ENCODE results near the gene PPM1L.

The PPM1L gene

GRCh38 chr3:160842021-160843005, 86.3 kb downstream of the PPM1L start:
- in situ Hi-C loops (cut with MboI; ENCODE audit: low sequenced_read_pairs) = no loop called here

DNA sequence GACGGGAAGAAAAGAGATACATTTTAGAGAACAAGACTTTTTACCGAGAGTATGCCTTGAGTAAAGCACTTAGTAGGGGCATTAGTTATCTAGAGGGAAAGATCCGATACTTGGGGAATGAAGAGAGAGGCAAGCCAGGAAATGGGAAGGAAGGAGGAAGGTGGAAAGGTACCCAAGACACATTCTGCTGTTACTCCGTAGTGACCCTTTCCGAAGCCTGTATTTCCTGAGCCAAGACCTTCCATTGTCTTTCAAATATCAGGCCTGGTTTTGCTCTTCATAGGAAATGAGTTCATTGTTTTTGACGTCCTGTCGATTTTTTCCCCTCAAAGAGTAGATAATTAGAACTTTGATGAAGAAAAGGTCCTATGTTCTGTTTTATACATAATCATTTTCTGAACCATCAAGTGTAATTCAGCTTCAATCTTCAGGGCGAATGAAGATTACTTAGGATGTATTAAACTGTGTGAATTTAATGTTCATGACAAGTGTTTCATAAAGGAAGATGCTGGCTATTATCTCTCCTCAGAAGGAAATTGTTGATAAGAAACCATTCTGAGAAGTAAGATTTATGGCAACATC, 95.7 kb downstream of the PPM1L start:
- in situ Hi-C loops (cut with MboI; ENCODE audit: low sequenced_read_pairs) = no loop called here

- in situ Hi-C loops (cut with MboI; ENCODE audit: low sequenced_read_pairs) = no loop called here
These were observed 96.8 kb downstream of the PPM1L start for GRCh38 chr3:160852856-160853255.

DNA sequence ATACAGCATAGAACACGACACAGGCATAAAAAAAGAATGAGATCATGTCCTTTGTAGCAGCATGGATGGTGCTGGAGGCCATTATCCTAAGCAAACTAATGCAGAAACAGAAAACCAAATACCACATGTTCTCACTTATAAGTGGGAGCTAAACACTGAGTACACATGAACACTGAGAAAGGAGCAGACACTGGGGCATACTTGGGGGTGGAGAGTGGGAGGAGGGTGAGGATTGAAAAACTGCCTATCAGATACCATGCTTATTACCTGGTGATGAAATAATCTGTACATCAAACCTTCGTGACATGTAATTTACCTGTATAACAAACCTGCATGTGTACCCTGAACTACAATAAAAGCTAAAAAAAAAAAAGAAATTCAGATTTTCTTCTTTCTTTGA, 100.4 kb downstream of the PPM1L start:
- in situ Hi-C loops (cut with MboI; ENCODE audit: low sequenced_read_pairs) = no loop called here

GRCh38 chr3:160857476-160858119, 101.6 kb downstream of the PPM1L start:
- in situ Hi-C loops (cut with MboI; ENCODE audit: low sequenced_read_pairs) = no loop called here

- in situ Hi-C loops (cut with MboI; ENCODE audit: low sequenced_read_pairs) = no loop called here
These were observed 104.3 kb downstream of the PPM1L start for GRCh38 chr3:160860346-160860745.

- in situ Hi-C loops (cut with MboI; ENCODE audit: low sequenced_read_pairs) = no loop called here
These were observed 113.8 kb downstream of the PPM1L start for GRCh38 chr3:160869825-160870224.

GRCh38 chr3:160870327-160870726, 114.3 kb downstream of the PPM1L start:
- in situ Hi-C loops (cut with MboI; ENCODE audit: low sequenced_read_pairs) = no loop called here

DNA sequence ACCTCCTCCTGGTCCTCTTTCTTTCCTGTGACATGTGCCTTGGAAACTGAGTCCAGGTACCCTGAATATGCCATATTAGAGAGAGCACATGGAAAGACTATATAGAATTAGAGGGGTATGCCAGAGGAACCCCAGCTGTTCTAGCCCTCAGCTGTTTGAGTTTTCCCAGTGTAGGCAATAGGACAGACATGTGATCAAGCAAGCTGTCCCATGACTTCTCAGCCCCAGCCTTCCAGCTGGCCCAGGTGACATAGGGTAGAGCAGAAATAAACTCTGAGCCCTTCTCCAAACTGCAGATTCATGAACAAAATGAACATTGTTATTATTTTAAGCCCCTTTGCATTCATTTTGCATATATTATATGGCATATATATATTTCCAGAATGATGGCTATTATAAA, 118.7 kb downstream of the PPM1L start:
- in situ Hi-C loops (cut with MboI; ENCODE audit: low sequenced_read_pairs) = no loop called here

- in situ Hi-C loops (cut with MboI; ENCODE audit: low sequenced_read_pairs) = no loop called here
These were observed 120.6 kb downstream of the PPM1L start for GRCh38 chr3:160876643-160877042.

DNA sequence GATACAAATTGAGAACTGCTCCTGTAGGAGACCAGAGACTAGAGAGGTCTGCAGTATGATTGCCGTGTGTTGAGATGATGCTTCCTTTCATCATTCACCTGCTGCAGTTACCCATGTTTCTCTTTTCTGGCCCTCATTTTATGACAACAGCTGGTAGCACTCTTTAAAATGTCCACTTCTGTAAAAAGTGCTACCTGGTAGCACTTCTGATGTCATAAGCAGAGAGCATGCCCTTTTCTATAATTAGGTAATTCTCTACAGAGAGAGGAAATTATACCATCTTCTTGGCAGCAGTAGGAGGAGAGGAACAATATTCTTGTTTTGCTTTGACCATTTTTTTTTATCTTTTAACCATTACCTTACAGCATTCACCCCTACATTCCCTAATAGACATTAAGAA, 123.8 kb downstream of the PPM1L start:
- in situ Hi-C loops (cut with MboI; ENCODE audit: low sequenced_read_pairs) = no loop called here

- in situ Hi-C loops (cut with MboI; ENCODE audit: low sequenced_read_pairs) = no loop called here
These were observed 127.3 kb downstream of the PPM1L start for GRCh38 chr3:160883373-160883772.

- in situ Hi-C loops (cut with MboI; ENCODE audit: low sequenced_read_pairs) = no loop called here
These were observed 129.8 kb downstream of the PPM1L start for GRCh38 chr3:160885791-160886286.

GRCh38 chr3:160886421-160886820, 130.4 kb downstream of the PPM1L start:
- in situ Hi-C loops (cut with MboI; ENCODE audit: low sequenced_read_pairs) = no loop called here

DNA sequence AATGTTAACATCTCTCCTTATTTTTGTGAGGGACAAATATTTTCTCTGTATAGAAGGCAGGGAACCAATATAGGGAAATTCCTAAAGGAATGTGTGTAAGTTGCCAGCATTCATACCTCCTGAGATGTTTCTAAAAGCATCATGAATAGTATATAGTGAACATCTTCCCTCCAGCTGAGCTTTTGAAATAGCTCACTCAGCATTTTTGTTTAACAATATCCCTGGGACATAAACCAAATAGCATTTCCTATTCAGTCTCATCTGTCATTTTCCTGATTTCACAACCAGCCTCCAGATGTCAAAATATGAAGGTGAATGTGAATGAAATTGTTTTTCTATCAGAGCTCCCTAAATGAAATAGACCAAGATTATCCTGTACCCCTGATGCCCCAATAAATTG, 137.2 kb downstream of the PPM1L start:
- in situ Hi-C loops (cut with MboI; ENCODE audit: low sequenced_read_pairs) = no loop called here

DNA sequence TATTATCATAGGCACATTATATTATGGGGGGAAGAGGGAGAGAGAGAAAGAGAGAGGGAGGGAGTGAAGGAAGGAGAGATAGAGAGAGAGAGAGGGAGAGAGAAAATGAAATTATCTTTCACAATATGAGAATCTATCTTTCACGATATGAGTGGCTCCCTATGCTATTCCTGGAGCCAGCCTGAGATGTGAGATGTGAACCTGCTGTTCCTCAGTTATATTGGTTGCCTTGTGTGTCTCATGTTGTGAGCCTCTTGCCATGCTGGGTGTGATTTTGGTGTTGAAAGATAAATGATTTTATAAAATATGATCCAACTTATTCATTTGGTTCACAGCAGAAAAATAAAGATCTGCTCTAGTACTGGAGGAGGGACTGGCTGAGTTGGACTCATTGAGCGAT, 148.7 kb downstream of the PPM1L start:
- in situ Hi-C loops (cut with MboI; ENCODE audit: low sequenced_read_pairs) = no loop called here

DNA sequence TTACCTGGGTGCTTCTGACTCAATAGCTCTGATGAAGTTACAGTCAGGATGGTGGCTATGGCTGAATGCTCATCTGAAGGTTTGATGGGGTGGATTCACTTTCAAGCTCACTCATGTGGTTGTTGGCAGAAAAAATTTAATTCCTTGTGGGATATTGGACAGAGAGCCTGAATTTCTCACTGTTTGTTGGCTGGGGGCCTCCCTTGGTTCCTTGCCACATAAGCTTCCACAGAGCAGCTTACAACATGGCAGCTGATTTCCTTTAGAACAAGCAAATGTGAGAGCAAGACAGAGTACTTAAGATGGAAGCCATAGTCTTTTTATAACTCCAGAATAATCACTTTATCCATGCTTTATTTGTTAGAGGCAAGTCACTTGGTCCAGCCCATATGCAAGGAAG, 150.6 kb downstream of the PPM1L start:
- in situ Hi-C loops (cut with MboI; ENCODE audit: low sequenced_read_pairs) = no loop called here

GRCh38 chr3:160909917-160910316, 153.9 kb downstream of the PPM1L start:
- in situ Hi-C loops (cut with MboI; ENCODE audit: low sequenced_read_pairs) = no loop called here

GRCh38 chr3:160911411-160911810, 155.4 kb downstream of the PPM1L start:
- in situ Hi-C loops (cut with MboI; ENCODE audit: low sequenced_read_pairs) = no loop called here

- in situ Hi-C loops (cut with MboI; ENCODE audit: low sequenced_read_pairs) = no loop called here
These were observed 160.4 kb downstream of the PPM1L start for GRCh38 chr3:160916472-160916871.

DNA sequence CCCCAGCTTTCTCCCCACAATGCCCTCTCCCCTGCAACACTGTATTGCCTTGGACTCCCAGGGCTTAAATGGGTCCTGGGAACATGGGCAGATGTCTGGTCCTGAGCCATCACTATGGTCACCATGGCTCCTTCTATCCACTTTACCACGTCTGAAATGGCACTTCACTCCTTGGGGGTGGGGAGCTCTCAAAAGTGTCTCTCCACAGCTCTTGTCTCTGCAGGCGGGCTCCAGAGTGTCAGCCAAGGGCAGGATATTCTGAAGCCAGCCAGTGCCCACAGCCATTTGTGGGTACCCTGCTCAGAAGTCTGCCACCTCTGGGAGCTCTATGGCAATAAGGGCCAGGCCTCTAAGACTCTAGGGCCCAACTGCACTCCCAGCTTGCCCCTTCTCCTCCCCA, 163.9 kb downstream of the PPM1L start:
- in situ Hi-C loops (cut with MboI; ENCODE audit: low sequenced_read_pairs) = no loop called here
